HepG2 (cell line): ENCODE measurements around the gene TUBGCP6. TPM values are rescaled to one million over a fixed set of nuclear protein-coding genes. Genes with fewer than 3 reads are reported as not detected.

Experiments
- ATAC-seq: fragments of 200-7000 bp; cut with Tn5 transposase; 3 replicates; pipeline ENCODE4 v1.9.1; 2020; ENCODE audit warnings: mild to moderate bottlenecking, moderate library complexity
- BruUV-seq: library from RNA; stranded (reverse); fragments of 400-500 nt; replicated peaks from 2 replicates; lab custom pipeline; 2021; lab: Mats Ljungman, UMichigan
- CTCF ChIA-PET: fragments of 300-600 bp; formaldehyde crosslinking; extraction: SDS; loops from one replicate; lab custom pipeline; 2021; ENCODE audit warnings: low total read pairs, inconsistent platforms, low intra/inter-chr PET ratio; lab: Yijun Ruan, JAX
- POLR2A ChIA-PET: fragments of 350-600 bp; sonication (Branson Sonifier 250); formaldehyde crosslinking; loops from one replicate; lab custom pipeline; 2020; ENCODE audit warnings: antibody characterized with exemption, inconsistent platforms; lab: Yijun Ruan, JAX
- DNase-seq: peaks from one replicate; pipeline ENCODE4 v3.0.0-alpha.2; 2015; ENCODE audit warnings: low spot score
- FAIRE-seq: peaks from 3 replicates; lab custom pipeline; 2011; peaks lifted over from hg19 to GRCh38; lab: Jason Lieb, UNC
- H2AFZ ChIP-seq: one replicate; pipeline ENCODE4 v1.6.1; 2011; ENCODE audit warnings: low read length, inconsistent platforms
- H3K27ac ChIP-seq: fragments of 300-600 bp; 3 replicates; pipeline ENCODE4 v1.8.0; 2011; ENCODE audit warnings: mixed run types, mild to moderate bottlenecking, mixed read lengths, low read length, inconsistent platforms; ENCODE audit not compliant: insufficient read depth; ENCODE audit errors: extremely low read length
- H3K27me3 ChIP-seq, 2 experiments: fragments of 200-600 bp in 1 of 2; 2 replicates in 1 of 2; 3 replicates in 1 of 2; pipeline versions ENCODE4 v1.6.0 to v1.8.0; 2011; ENCODE audit warnings: low read length in 2 of 2, mild to moderate bottlenecking in 2 of 2, moderate library complexity in 2 of 2, inconsistent platforms in 1 of 2; ENCODE audit not compliant: insufficient read depth in 2 of 2, control insufficient read depth in 1 of 2
- H3K36me3 ChIP-seq, 2 experiments: fragments of 200-600 bp in 1 of 2; replicated peaks in 1 of 2; 2 replicates in 1 of 2; 3 replicates in 1 of 2; pipeline versions ENCODE4 v1.5.1 to v1.8.0; 2011; ENCODE audit warnings: low read length in 2 of 2, inconsistent platforms in 1 of 2; ENCODE audit not compliant: insufficient read depth in 2 of 2, control insufficient read depth in 1 of 2
- H3K4me1 ChIP-seq: 2 replicates; pipeline ENCODE4 v1.5.1; 2012; ENCODE audit warnings: low read length, inconsistent platforms; ENCODE audit not compliant: insufficient read depth
- H3K4me2 ChIP-seq: 2 replicates; pipeline ENCODE4 v1.6.0; 2011; ENCODE audit warnings: low read depth, low read length, inconsistent platforms
- H3K4me3 ChIP-seq, 3 experiments: fragments of 200-600 bp in 1 of 3; sonication (generic), shearing (Covaris generic) in 1 of 3; replicated peaks in 1 of 3; 2 replicates each; pipeline ENCODE4 v1.5.1; 2011 to 2016; ENCODE audit warnings: low read length in 3 of 3, inconsistent platforms in 2 of 3, low read depth in 2 of 3, mild to moderate bottlenecking in 2 of 3, control low read depth in 1 of 3, mixed read lengths in 1 of 3; ENCODE audit not compliant: insufficient read depth in 1 of 3
- H3K79me2 ChIP-seq: one replicate; pipeline ENCODE4 v1.6.1; 2011; ENCODE audit warnings: low read length, inconsistent platforms; ENCODE audit not compliant: insufficient read depth
- H3K9ac ChIP-seq: 2 replicates; pipeline ENCODE4 v1.6.0; 2011; ENCODE audit warnings: mild to moderate bottlenecking, low read depth, low read length, inconsistent platforms; ENCODE audit not compliant: insufficient read depth
- H3K9me3 ChIP-seq: 2 replicates; pipeline ENCODE4 v1.5.1; 2012; ENCODE audit warnings: mild to moderate bottlenecking, low read length
- H4K20me1 ChIP-seq: 2 replicates; pipeline ENCODE4 v1.6.0; 2011; ENCODE audit warnings: inconsistent platforms, mild to moderate bottlenecking, low read length, moderate library complexity; ENCODE audit not compliant: insufficient read depth
- BHLHE40 ChIP-seq: IDR thresholded peaks from 2 replicates; pipeline ENCODE4 v1.6.1; 2011; ENCODE audit warnings: low read length, improper control_type of control experiment
- CCDC6 ChIP-seq: sonication (generic); formaldehyde crosslinking; IDR thresholded peaks from 2 replicates; pipeline ENCODE4 v1.8.1; 2022; ENCODE audit warnings: mild to moderate bottlenecking, missing genetic modification reagents, moderate library complexity
- CEBPZ ChIP-seq: IDR thresholded peaks from 2 replicates; pipeline ENCODE4 v1.6.1; 2012; ENCODE audit warnings: low read length, improper control_type of control experiment
- GABPA ChIP-seq, 2 experiments: IDR thresholded peaks; 2 replicates each; pipeline ENCODE4 v1.6.1; 2011 to 2016; ENCODE audit warnings: low read depth in 2 of 2, low read length in 1 of 2, missing biosample characterization in 1 of 2, missing genetic modification characterization in 1 of 2
- GMEB1 ChIP-seq: sonication (generic); formaldehyde crosslinking; IDR thresholded peaks from 2 replicates; pipeline ENCODE4 v1.5.1; 2020; ENCODE audit warnings: missing genetic modification reagents, mild to moderate bottlenecking, borderline replicate concordance
- KMT2B ChIP-seq: IDR thresholded peaks from 2 replicates; pipeline ENCODE4 v1.6.1; 2016; ENCODE audit warnings: missing genetic modification reagents, missing compliant biosample characterization
- MAX ChIP-seq: IDR thresholded peaks from 2 replicates; pipeline ENCODE4 v1.6.1; 2012; ENCODE audit warnings: inconsistent platforms
- SCMH1 ChIP-seq: sonication (generic); formaldehyde crosslinking; IDR thresholded peaks from 2 replicates; pipeline ENCODE4 v1.9.0; 2021; ENCODE audit warnings: missing genetic modification reagents, mild to moderate bottlenecking, borderline replicate concordance
- SMC3 ChIP-seq: IDR thresholded peaks from 2 replicates; pipeline ENCODE4 v1.6.1; 2011; ENCODE audit warnings: low read length, improper control_type of control experiment
- TMF1 ChIP-seq: sonication (generic); formaldehyde crosslinking; IDR thresholded peaks from 2 replicates; pipeline ENCODE4 v1.8.1; 2022; ENCODE audit warnings: low read depth, missing genetic modification reagents
- ZBTB44 ChIP-seq: sonication (generic); formaldehyde crosslinking; IDR thresholded peaks from 2 replicates; pipeline ENCODE4 v1.4.0; 2020; ENCODE audit warnings: missing genetic modification reagents
- ZMAT3 ChIP-seq: sonication (generic); formaldehyde crosslinking; conservative IDR thresholded peaks from 2 replicates; pipeline ENCODE4 v1.7.0; 2021; ENCODE audit warnings: missing genetic modification reagents
- ZNF225 ChIP-seq: sonication (generic); formaldehyde crosslinking; IDR thresholded peaks from 2 replicates; pipeline ENCODE4 v1.4.0; 2020; ENCODE audit warnings: mild to moderate bottlenecking, missing genetic modification reagents
- ZNF607 ChIP-seq: sonication (generic); formaldehyde crosslinking; IDR thresholded peaks from 2 replicates; pipeline ENCODE4 v1.5.1; 2020; ENCODE audit warnings: missing genetic modification reagents, mild to moderate bottlenecking, borderline replicate concordance
- ZNF781 ChIP-seq: sonication (generic); formaldehyde crosslinking; IDR thresholded peaks from 2 replicates; pipeline ENCODE4 v1.5.1; 2020; ENCODE audit warnings: borderline replicate concordance, mild to moderate bottlenecking, missing genetic modification reagents; ENCODE audit errors: not compliant biosample characterization
- WGBS: methylation state at CpG from one replicate; pipeline ENCODE4 v1.1.6; 2017; ENCODE audit warnings: low lambda C conversion rate; 5-methylcytosine and 5-hydroxymethylcytosine counted together
- in situ Hi-C: cut with HindIII; loops from 2 replicates; pipeline ENCODE4 v1.10.0; 2017; ENCODE audit warnings: low pct_unique_long_range_greater_than_20kb; ENCODE audit not compliant: extremely low pct_ligation_motif_present
- intact Hi-C: fragments of 100-400 bp; cut with micrococcal nuclease; formaldehyde crosslinking; loops from one replicate; pipeline ENCODE4 v1.10.0; 2022; ENCODE audit not compliant: unreplicated experiment
- polyA plus RNA-seq, 8 experiments: library from polyadenylated mRNA; depleted of rRNA in 3 of 8; stranded (reverse) in 7 of 8; unstranded in 1 of 8; fragments of >200 nt; fragmentation: Illumina TruSeq in 4 of 8; extraction: Trizol in 4 of 8; gene quantifications; 2 replicates each; pipeline versions ENCODE4 v1.2.1 to v1.2.3, GENCODE V29; 2011 to 2016; ENCODE audit warnings: low read depth in 4 of 8, missing spikeins in 1 of 8, mixed read lengths in 1 of 8; ENCODE audit not compliant: insufficient read depth in 1 of 8
- total RNA-seq, 5 experiments: library from RNA; depleted of rRNA; stranded (reverse); fragments of >200 nt; fragmentation: Illumina TruSeq; extraction: Trizol; gene quantifications; 2 replicates each; pipeline ENCODE4 v1.2.3, GENCODE V29; 2016; ENCODE audit warnings: low read depth in 1 of 5

Gene TUBGCP6
- total and polyA plus RNA-seq, 2 of the 13 experiments (the other 11 are each of a cell fraction or from before 2014, with no cell fraction given): 14.6 to 15.7 TPM

- no peak overlapping the region for H3K4me2 ChIP-seq
- intact Hi-C loops (no loop called here), in situ Hi-C loops (no loop called here)
- TF ChIP-seq ZNF607 (no peak), SCMH1 (CRISPR knock-in tag) (no peak), CEBPZ (no peak), ZNF225 (CRISPR knock-in tag) (no peak), GMEB1 (CRISPR knock-in tag) (no peak), BHLHE40 (no peak), TMF1 (no peak), CCDC6 (no peak), SMC3 (no peak), ZMAT3 (CRISPR knock-in tag) (no peak), KMT2B (CRISPR knock-in tag) (no peak), ZNF781 (no peak), GABPA (IDR thresholded peaks at IDR 0.05; ENCODE audit: low read depth, low read length) (no peak), GABPA (CRISPR knock-in tag; IDR thresholded peaks at IDR 0.05; ENCODE audit: low read depth) (no peak), ZBTB44 (CRISPR knock-in tag) (no peak), MAX (no peak)
- peaks cover 0 to 5% of the 10 kb centered on the region in 2 experiments; a peak in 2 of 5 replicates for H3K27me3 ChIP-seq
- H4K20me1 ChIP-seq: no peaks in the 10 kb centered on the region
- ChIA-PET CTCF (no interaction called here), POLR2A (no interaction called here)
- H3K36me3 ChIP-seq: no peaks in the 10 kb centered on the region
- WGBS: 75% methylated on average over 5 of the region's 6 CpGs
- no peak for ATAC-seq
- H3K4me3 ChIP-seq: no peak overlapping the region
- DNase-seq: no peak
- H3K4me1 ChIP-seq: peaks cover 19% of the 10 kb centered on the region
- H2AFZ ChIP-seq: no peak overlapping the region
- FAIRE-seq: no peak
- no peaks in the 10 kb centered on the region for H3K9me3 ChIP-seq
- H3K79me2 ChIP-seq: no peaks in the 10 kb centered on the region
- H3K9ac ChIP-seq: no peak overlapping the region
- H3K27ac ChIP-seq: no peak overlapping the region
- no TSS peak for BruUV-seq
These were observed 70.9 kb downstream of the TUBGCP6 start for GRCh38 chr22:50173983-50174355.
